GM18511 (cell line): ENCODE data around the gene LPP.

Experiments
- ATAC-seq: cut with Tn5 transposase; IDR thresholded peaks from one replicate; pipeline ENCODE4 v1.9.1; 2021; ENCODE audit warnings: mild to moderate bottlenecking, moderate library complexity; ENCODE audit not compliant: unreplicated experiment

LPP gene

GRCh38 chr3:188721990-188722389, 568.0 kb downstream of the LPP start:
- ATAC-seq: no peak

GRCh38 chr3:188722963-188723362, 569.0 kb downstream of the LPP start:
- ATAC-seq: no peak

- no peak for ATAC-seq
Measured at GRCh38 chr3:188727052-188727451, 573.1 kb downstream of the LPP start.

GRCh38 chr3:188728371-188728896, 574.5 kb downstream of the LPP start:
- ATAC-seq: no peak

GRCh38 chr3:188729422-188729821, 575.5 kb downstream of the LPP start:
- no peak for ATAC-seq

- ATAC-seq: no peak
Measured at GRCh38 chr3:188734395-188734794, 580.4 kb downstream of the LPP start.

GRCh38 chr3:188739511-188739910, 585.6 kb downstream of the LPP start:
- no peak for ATAC-seq

- ATAC-seq: no peak
Measured at GRCh38 chr3:188740010-188740409, 586.1 kb downstream of the LPP start.

- no peak for ATAC-seq
Measured at GRCh38 chr3:188742755-188743550, 589.0 kb downstream of the LPP start.

- no peak for ATAC-seq
Measured at GRCh38 chr3:188744166-188744565, 590.2 kb downstream of the LPP start.

- ATAC-seq: no peak
Measured at GRCh38 chr3:188745031-188745430, 591.1 kb downstream of the LPP start.

GRCh38 chr3:188746291-188746783, 592.4 kb downstream of the LPP start:
- no peak for ATAC-seq

GRCh38 chr3:188747489-188747888, 593.5 kb downstream of the LPP start:
- no peak for ATAC-seq

- no peak for ATAC-seq
Measured at GRCh38 chr3:188749010-188749617, 595.2 kb downstream of the LPP start.

GRCh38 chr3:188749830-188750229, 595.9 kb downstream of the LPP start:
- no peak for ATAC-seq

- no peak for ATAC-seq
Measured at GRCh38 chr3:188750617-188751016, 596.7 kb downstream of the LPP start.

- ATAC-seq: no peak
Measured at GRCh38 chr3:188752850-188753249, 598.9 kb downstream of the LPP start.

- ATAC-seq: no peak
Measured at GRCh38 chr3:188754267-188754666, 600.3 kb downstream of the LPP start.

GRCh38 chr3:188756241-188756640, 602.3 kb downstream of the LPP start:
- no peak for ATAC-seq

GRCh38 chr3:188759336-188760005, 605.5 kb downstream of the LPP start:
- ATAC-seq: no peak

GRCh38 chr3:188760408-188760807, 606.5 kb downstream of the LPP start:
- no peak for ATAC-seq

- no peak for ATAC-seq
Measured at GRCh38 chr3:188761439-188761838, 607.5 kb downstream of the LPP start.
